Gastrocnemius medialis (tissue), 4 donors: Measurements from ENCODE around the gene SLAMF9. TPM values are rescaled to one million over a fixed set of nuclear protein-coding genes. Genes with fewer than 3 reads are reported as not detected.

Source experiments
- ATAC-seq, 2 donors: fragments of 150-250 bp; one replicate each; pipeline ENCODE4 v1.9.1; 2016
- DNase-seq, 2 donors: peaks; one replicate each; pipeline ENCODE4 v3.0.0-alpha.2; 2019
- H3K27ac ChIP-seq, 4 donors: fragments of 200-600 bp; sonication (generic); 1 replicate in 1 of 4; 2 replicates in 3 of 4; pipeline ENCODE4 v1.5.1; 2016 to 2018; ENCODE audit warnings: mild to moderate bottlenecking in 2 of 4, moderate library complexity in 1 of 4
- H3K27me3 ChIP-seq, 3 donors: fragments of 200-600 bp; sonication (generic) in 2 of 3; 1 replicate in 1 of 3; 2 replicates in 2 of 3; pipeline versions ENCODE4 v1.5.1 to v1.6.0; 2016 to 2019; ENCODE audit warnings: mild to moderate bottlenecking in 1 of 3, moderate library complexity in 1 of 3
- H3K36me3 ChIP-seq, 2 donors: fragments of 200-600 bp; sonication (generic) in 1 of 2; one replicate each; pipeline ENCODE4 v1.5.1; 2017 to 2018
- H3K4me1 ChIP-seq, 2 donors: fragments of 200-600 bp; sonication (generic) in 1 of 2; one replicate each; pipeline ENCODE4 v1.5.1; 2016 to 2017; ENCODE audit warnings: mild to moderate bottlenecking in 2 of 2
- H3K4me3 ChIP-seq, 4 donors: fragments of 200-600 bp; sonication (generic) in 3 of 4; 1 replicate in 1 of 4; 2 replicates in 3 of 4; pipeline ENCODE4 v1.5.1; 2016 to 2019; ENCODE audit warnings: mild to moderate bottlenecking in 2 of 4
- H3K9me3 ChIP-seq, 3 donors: fragments of 200-600 bp; sonication (generic) in 2 of 3; 1 replicate in 1 of 3; 2 replicates in 2 of 3; pipeline ENCODE4 v1.5.1; 2016 to 2019
- POLR2A ChIP-seq, 2 donors: fragments of 450-650 bp; IDR thresholded peaks; one replicate each; pipeline ENCODE4 v1.6.1; 2017; ENCODE audit warnings: antibody characterized with exemption in 2 of 2, mild to moderate bottlenecking in 2 of 2, moderate library complexity in 2 of 2
- in situ Hi-C, 4 donors: fragments of 200-750 bp; cut with MboI; loops; one replicate each; pipeline versions ENCODE4 v1.15.0 to v1.8.0; 2017; ENCODE audit warnings: low sequenced_read_pairs in 4 of 4
- intact Hi-C: fragments of 100-400 bp; cut with DNase I; formaldehyde crosslinking; loops from one replicate; pipeline ENCODE4 v1.15.1; 2023; ENCODE audit warnings: low total_unique reads
- total RNA-seq, 4 donors: library from RNA; depleted of rRNA; stranded (reverse); fragments of >200 nt; gene quantifications; one replicate each; pipeline versions ENCODE4 v1.1.0 to v1.2.3, GENCODE V29; 2016
- TF ChIP-seq, protein P1 (sequence below), 5 experiments: fragments of 450-650 bp in 3 of 5; fragments of 200-600 bp in 2 of 5; sonication (generic) in 2 of 5; IDR thresholded peaks in 4 of 5; conservative IDR thresholded peaks in 1 of 5; 1 replicate in 4 of 5; 2 replicates in 1 of 5; pipeline ENCODE4 v1.5.1; 2016 to 2019; ENCODE audit warnings: antibody characterized with exemption in 5 of 5, mild to moderate bottlenecking in 3 of 5, moderate library complexity in 3 of 5

Gene SLAMF9
- total RNA-seq, 4 donors from 2014 or later = not detected

DNA sequence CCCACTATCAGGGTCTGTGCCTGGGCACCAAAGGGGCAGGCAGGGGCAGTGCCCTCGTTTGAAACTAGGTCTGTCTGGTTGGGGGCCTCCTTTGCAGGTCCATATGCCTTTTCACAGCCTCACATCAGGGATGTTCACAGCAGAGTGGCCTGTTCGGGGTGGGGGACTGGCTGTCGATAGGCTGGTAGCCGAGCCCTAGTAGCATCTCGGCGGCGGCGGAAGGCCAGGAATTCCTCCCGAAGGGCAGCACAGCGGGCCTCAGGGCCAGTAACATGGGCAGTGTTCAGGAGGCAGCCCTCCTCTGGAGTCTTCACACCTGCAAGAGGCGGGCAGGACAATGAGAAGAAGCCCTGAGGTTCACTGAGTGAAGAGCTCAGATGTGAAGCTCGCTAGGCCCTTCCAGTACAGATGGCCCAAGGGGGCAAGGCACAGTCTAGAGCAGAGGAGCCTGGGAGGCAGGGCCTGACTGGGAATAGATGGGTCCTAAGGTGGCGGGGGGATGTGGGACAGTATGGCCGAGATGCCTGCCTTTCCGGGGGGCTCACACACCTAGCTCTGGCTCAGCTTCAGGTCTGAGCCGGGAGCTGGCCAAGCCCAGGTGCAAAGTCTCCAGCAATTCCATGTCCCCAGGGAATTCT is 26.7 kb downstream of the SLAMF9 start:
- ATAC-seq = no peak
- H3K9me3 ChIP-seq = no peaks in the 10 kb centered on the region
- TF ChIP-seq POLR2A (IDR thresholded peaks at IDR 0.05) = no peak
- TF ChIP-seq, protein P1, sequence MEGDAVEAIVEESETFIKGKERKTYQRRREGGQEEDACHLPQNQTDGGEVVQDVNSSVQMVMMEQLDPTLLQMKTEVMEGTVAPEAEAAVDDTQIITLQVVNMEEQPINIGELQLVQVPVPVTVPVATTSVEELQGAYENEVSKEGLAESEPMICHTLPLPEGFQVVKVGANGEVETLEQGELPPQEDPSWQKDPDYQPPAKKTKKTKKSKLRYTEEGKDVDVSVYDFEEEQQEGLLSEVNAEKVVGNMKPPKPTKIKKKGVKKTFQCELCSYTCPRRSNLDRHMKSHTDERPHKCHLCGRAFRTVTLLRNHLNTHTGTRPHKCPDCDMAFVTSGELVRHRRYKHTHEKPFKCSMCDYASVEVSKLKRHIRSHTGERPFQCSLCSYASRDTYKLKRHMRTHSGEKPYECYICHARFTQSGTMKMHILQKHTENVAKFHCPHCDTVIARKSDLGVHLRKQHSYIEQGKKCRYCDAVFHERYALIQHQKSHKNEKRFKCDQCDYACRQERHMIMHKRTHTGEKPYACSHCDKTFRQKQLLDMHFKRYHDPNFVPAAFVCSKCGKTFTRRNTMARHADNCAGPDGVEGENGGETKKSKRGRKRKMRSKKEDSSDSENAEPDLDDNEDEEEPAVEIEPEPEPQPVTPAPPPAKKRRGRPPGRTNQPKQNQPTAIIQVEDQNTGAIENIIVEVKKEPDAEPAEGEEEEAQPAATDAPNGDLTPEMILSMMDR (IDR thresholded peaks at IDR 0.05 in 4 of 5, conservative IDR thresholded peaks at IDR 0.05 in 1 of 5) = no peak
- intact Hi-C loops (loop anchor here (10.0 kb wide), 1 partner anchor 73 kb away; no protein-coding TSS in a partner anchor), in situ Hi-C loops (no loop called here)
- no peak for DNase-seq
- peaks cover 16 to 24% (median 19%) of the 10 kb centered on the region in 3 donors for H3K27me3 ChIP-seq
- H3K36me3 ChIP-seq = no peaks in the 10 kb centered on the region
- H3K4me3 ChIP-seq = no peak overlapping the region
- H3K4me1 ChIP-seq = peaks cover 0 to 5% of the 10 kb centered on the region in 2 donors
- no peak overlapping the region for H3K27ac ChIP-seq

DNA sequence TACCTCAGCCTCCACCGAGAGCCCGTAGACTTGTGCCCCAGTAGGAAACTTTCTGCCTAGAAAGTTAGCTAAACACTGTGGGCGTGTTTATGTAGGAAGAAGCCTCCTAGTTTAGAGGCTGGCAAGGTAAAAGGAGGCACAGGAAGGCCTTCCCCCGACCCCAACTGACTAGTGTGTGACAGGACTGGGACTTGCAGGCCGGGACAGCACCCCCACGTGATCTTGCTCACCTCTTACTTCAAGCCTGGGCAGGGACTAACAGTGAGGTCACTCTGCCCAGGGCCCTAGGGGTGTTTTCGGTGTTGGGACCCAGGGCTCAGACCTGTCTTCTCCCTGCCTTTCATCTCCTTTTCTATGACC is 28.3 kb downstream of the SLAMF9 start:
- in situ Hi-C loops (no loop called here), intact Hi-C loops (loop anchor here (10.0 kb wide), 1 partner anchor 71 kb away; no protein-coding TSS in a partner anchor)
- peaks cover 16 to 24% (median 19%) of the 10 kb centered on the region in 3 donors for H3K27me3 ChIP-seq
- H3K4me1 ChIP-seq = peaks cover 11 to 12% of the 10 kb centered on the region in 2 donors
- peak in 1 of 2 donors; percentile 39 for TF ChIP-seq POLR2A (IDR thresholded peaks at IDR 0.05)
- TF ChIP-seq, protein P1 (IDR thresholded peaks at IDR 0.05 in 4 of 5, conservative IDR thresholded peaks at IDR 0.05 in 1 of 5) = no peak
- H3K9me3 ChIP-seq = no peaks in the 10 kb centered on the region
- peak overlapping the region; percentile 74 to 77 (median 76) for H3K4me3 ChIP-seq
- peak overlapping the region; percentile 84 to 94 (median 91) for H3K27ac ChIP-seq
- DNase-seq (no peak), ATAC-seq (no peak)
- no peaks in the 10 kb centered on the region for H3K36me3 ChIP-seq

DNA sequence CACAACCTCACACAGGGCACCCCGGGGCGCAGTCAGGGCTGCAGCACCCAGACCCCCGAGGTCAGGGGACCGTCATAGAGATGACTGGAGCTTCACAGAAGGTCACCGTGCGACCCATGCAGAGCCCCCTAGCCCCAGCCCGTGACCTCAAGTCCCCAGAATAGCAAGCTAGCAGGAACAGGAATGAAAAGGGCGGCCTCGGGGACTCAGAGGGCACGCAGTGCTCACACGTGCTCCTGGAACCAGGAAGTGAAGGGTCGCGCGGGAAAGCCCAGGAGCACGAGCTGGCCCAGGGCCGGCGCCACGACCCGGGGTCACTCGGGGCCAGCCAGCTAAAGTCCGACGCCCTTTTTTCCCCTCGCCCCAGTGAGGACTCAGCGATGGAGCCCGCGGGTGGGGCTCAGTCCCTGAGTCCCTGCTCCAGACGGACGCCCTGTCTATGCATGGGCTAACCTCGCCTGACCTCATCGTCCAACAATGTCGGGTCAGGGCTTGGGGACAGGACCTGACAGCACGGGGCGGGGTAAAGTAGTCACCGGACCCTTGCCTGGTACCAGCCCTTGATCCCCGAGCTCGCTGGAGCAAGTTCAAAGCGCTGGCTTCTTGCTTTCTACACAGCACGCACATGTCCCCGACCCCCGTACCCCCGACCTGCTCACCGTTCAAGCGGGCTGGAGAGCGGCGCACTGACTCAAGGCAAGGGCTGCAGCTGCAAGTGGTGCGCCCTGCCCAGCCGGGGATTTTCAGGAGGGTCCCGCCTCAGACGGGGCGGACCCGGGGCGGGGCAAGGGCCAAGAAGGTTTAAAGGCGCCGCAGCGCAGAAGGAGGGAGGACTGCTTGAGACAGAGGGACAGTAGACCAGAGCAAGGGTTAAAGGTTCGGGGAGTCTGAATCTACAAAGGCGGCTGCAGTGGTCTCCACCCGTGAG is 29.0 kb downstream of the SLAMF9 start, which contains the start of gene TAGLN2:
TAGLN2 (minus strand) TSS at position 717 of the 928 bp plus-strand sequence. CDS start 4,998 bp downstream, outside the sequence.
- in situ Hi-C loops (no loop called here), intact Hi-C loops (loop anchor here (10.0 kb wide), 1 partner anchor 70 kb away; no protein-coding TSS in a partner anchor)
- Histone ChIP-seq H3K4me1 (peaks cover 12 to 16% of the 10 kb centered on the region in 2 donors), H3K27ac (peak within 1 kb of the TSS; percentile 84 to 94 (median 91)), H3K27me3 (peaks cover 16 to 24% (median 19%) of the 10 kb centered on the region in 3 donors), H3K36me3 (peaks cover 0 to 3% of the 10 kb centered on the region in 2 donors), H3K4me3 (peak within 1 kb of the TSS; percentile 74 to 77 (median 76)), H3K9me3 (no peaks in the 10 kb centered on the region)
- ATAC-seq (peak; percentile 49 to 53), DNase-seq (peak; percentile 69 to 71)
- peak; percentile 62 to 87 for TF ChIP-seq POLR2A (IDR thresholded peaks at IDR 0.05)
- TF ChIP-seq, protein P1 (IDR thresholded peaks at IDR 0.05 in 4 of 5, conservative IDR thresholded peaks at IDR 0.05 in 1 of 5) = no peak

GRCh38 chr1:159924025-159924790 is 29.8 kb downstream of the SLAMF9 start:
- peak overlapping the region; percentile 84 to 94 (median 91) for H3K27ac ChIP-seq
- H3K4me1 ChIP-seq = peaks cover 21 to 23% of the 10 kb centered on the region in 2 donors
- TF ChIP-seq, protein P1 (IDR thresholded peaks at IDR 0.05 in 4 of 5, conservative IDR thresholded peaks at IDR 0.05 in 1 of 5) = peak in 1 of 5 experiments; percentile 21
- TF ChIP-seq POLR2A (IDR thresholded peaks at IDR 0.05) = peak; percentile 50 to 72
- peaks cover 0 to 11% of the 10 kb centered on the region in 2 donors for H3K36me3 ChIP-seq
- intact Hi-C loops (loop anchor here (10.0 kb wide), 1 partner anchor 69 kb away; no protein-coding TSS in a partner anchor), in situ Hi-C loops (no loop called here)
- DNase-seq (peak; percentile 68 to 74), ATAC-seq (peak; percentile 49 to 62)
- H3K27me3 ChIP-seq = peaks cover 16 to 24% (median 19%) of the 10 kb centered on the region in 3 donors
- H3K4me3 ChIP-seq = peak overlapping the region; percentile 74 to 77 (median 76)
- no peaks in the 10 kb centered on the region for H3K9me3 ChIP-seq
